Measurements from ENCODE around the gene DMRTC2. TPM values are rescaled to one million over a fixed set of nuclear protein-coding genes. Genes with fewer than 3 reads are reported as not detected.

The DMRTC2 gene
- total and polyA plus RNA-seq, 2 of the 8 experiments (the other 6 are each of a cell fraction or from before 2014, with no cell fraction given): not detected

DNA sequence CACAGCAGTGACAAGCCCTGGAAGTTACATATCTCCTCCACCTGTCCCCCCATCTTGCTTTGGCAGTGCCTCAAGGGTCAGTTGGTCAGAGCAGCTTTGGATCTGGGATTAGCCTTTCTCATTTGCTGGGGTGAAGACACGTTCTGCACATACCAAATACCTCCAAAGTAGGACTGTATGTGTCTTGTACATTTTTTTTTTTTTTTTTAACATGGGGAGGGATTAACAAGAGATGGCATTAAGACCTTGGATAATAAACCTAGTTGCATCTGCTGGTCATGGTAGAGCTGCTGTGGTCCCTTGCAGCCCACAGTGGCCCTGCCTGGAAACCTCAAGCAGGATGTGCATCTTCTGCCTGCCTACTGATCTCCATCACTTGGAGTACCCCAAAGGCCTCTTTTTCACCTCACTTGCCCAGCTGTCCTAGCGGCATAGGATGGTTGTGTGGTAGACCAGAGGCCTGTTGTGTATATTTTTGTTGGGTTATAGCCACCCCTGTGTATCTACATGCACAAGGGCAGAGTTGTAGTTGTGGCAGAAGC is 17.7 kb downstream of the DMRTC2 start:
- peaks cover 22% of the 10 kb centered on the region for H3K79me1 ChIP-seq (ENCODE audit: low read depth, low read length)
- peaks cover 3 to 27% (median 14%) of the 10 kb centered on the region in 4 experiments for H3K4me1 ChIP-seq (replicated peaks in 1 of 4; ENCODE audit: control insufficient read depth in 3 of 4, insufficient read depth in 4 of 4, low read length in 3 of 4)
- H4K20me1 ChIP-seq (replicated peaks in 1 of 2; ENCODE audit: control insufficient read depth in 1 of 2, insufficient read depth in 2 of 2, low read length in 2 of 2): peaks cover 28 to 29% of the 10 kb centered on the region in 2 experiments
- TF ChIP-seq GTF2F1 (IDR thresholded peaks at IDR 0.05; ENCODE audit: borderline replicate concordance, low read depth, low read length): no peak
- no peak for TF ChIP-seq RNF2 (IDR thresholded peaks at IDR 0.05; ENCODE audit: borderline replicate concordance, low read depth, low read length, missing control alignments, poor library complexity, severe bottlenecking)
- TF ChIP-seq RFX5 (IDR thresholded peaks at IDR 0.05; ENCODE audit: borderline replicate concordance, low read depth, low read length): no peak

More for the DNA sequence above, 17.7 kb downstream of the DMRTC2 start:
- Histone ChIP-seq H2BK20ac (ENCODE audit: low read length) (no peak overlapping the region), H3K56ac (replicated peaks; ENCODE audit: insufficient read length, low read depth, low read length) (no peak overlapping the region), H4K5ac (ENCODE audit: insufficient read length, low read depth, low read length) (no peak overlapping the region), H2BK5ac (ENCODE audit: low read depth, low read length) (no peak overlapping the region), H3K23me2 (ENCODE audit: low read depth, low read length) (peaks cover 6% of the 10 kb centered on the region), H4K8ac (ENCODE audit: extremely low read depth, insufficient read depth, low read length) (peak overlapping the region; percentile 60; the same call in 1 of the 2 replicates), H3K9ac (replicated peaks in 1 of 4; ENCODE audit: extremely low read depth in 1 of 4, low read depth in 3 of 4, low read length in 3 of 4) (peak overlapping the region in 2 of 4 experiments; percentile 8 to 50; a peak in 2 of 7 replicates), H3K9me3 (ENCODE audit: insufficient read depth in 2 of 2, low read depth in 1 of 2, low read length in 1 of 2) (no peaks in the 10 kb centered on the region), H3K27ac (ENCODE audit: low read depth, low read length) (no peak overlapping the region), H3K79me2 (ENCODE audit: control insufficient read depth in 1 of 2, insufficient read depth in 2 of 2, low read length in 2 of 2) (peaks cover 22 to 68% of the 10 kb centered on the region in 2 experiments), H3K27me3 (replicated peaks in 1 of 4; ENCODE audit: control insufficient read depth in 3 of 4, extremely low read depth in 1 of 4, insufficient read depth in 3 of 4, low read length in 3 of 4) (no peaks in the 10 kb centered on the region), H3K18ac (ENCODE audit: extremely low read depth, low read length) (no peak overlapping the region), H3K14ac (ENCODE audit: insufficient read length) (no peak overlapping the region), H3K4me2 (ENCODE audit: insufficient read depth in 1 of 2, low read depth in 2 of 2, low read length in 2 of 2) (peak overlapping the region; percentile 92 to 97), H4K91ac (replicated peaks; ENCODE audit: insufficient read length, low read length) (no peak overlapping the region), H3K36me3 (ENCODE audit: control insufficient read depth in 2 of 4, insufficient read depth in 4 of 4, low read length in 3 of 4) (peaks cover 50 to 65% (median 59%) of the 10 kb centered on the region in 4 experiments), H3K23ac (ENCODE audit: insufficient read length) (no peak overlapping the region), H2AFZ (ENCODE audit: low read length) (no peak overlapping the region), H2BK15ac (ENCODE audit: low read length) (no peak overlapping the region), H2AK5ac (ENCODE audit: low read depth, low read length) (no peak overlapping the region), H3K4ac (replicated peaks; ENCODE audit: insufficient read length, low read depth, low read length) (no peak overlapping the region), H2BK12ac (ENCODE audit: low read depth, low read length) (no peak overlapping the region), H3K4me3 (ENCODE audit: extremely low read depth in 1 of 4, insufficient read depth in 2 of 4, low read depth in 3 of 4, low read length in 4 of 4) (peak overlapping the region in 1 of 4 experiments; percentile 81; a peak in 3 of 8 replicates), H2BK120ac (replicated peaks; ENCODE audit: low read depth, low read length) (no peak overlapping the region)
- CTCF ChIA-PET (ENCODE audit: partially characterized antibody): interaction anchor here (0.6 to 2.5 kb wide), 6 partner anchors 8 to 294 kb away, joined by 3 to 13 read pairs (median 4); no protein-coding TSS in a partner anchor
- 93% methylated on average over 2 of the region's 2 CpGs; no CpG with 5 or more reads in 1 of the 2 experiments for WGBS, 2 experiments (ENCODE audit: extremely low coverage in 1 of 2, insufficient coverage in 1 of 2, insufficient read length in 1 of 2, insufficient replicate concordance in 2 of 2, low coverage in 1 of 2, low lambda C conversion rate in 2 of 2, missing lambda C conversion rate in 1 of 2)
- FAIRE-seq (no peak), DNase-seq (ENCODE audit: low read depth in 1 of 2, low spot score in 2 of 2) (no peak)
- POLR2A ChIA-PET (ENCODE audit: partially characterized antibody): interaction anchor here (0.6 to 13.9 kb wide), 21 partner anchors 11 to 1663 kb away, joined by 3 to 298 read pairs (median 4); partner anchors contain the start of genes ARHGEF1, CD79A and RABAC1
